ENCODE data around the gene EEF1AKMT3.
A peak's percentile ranks its signal among the peaks of the same experiment; 100 is the strongest.

EEF1AKMT3 gene

DNA sequence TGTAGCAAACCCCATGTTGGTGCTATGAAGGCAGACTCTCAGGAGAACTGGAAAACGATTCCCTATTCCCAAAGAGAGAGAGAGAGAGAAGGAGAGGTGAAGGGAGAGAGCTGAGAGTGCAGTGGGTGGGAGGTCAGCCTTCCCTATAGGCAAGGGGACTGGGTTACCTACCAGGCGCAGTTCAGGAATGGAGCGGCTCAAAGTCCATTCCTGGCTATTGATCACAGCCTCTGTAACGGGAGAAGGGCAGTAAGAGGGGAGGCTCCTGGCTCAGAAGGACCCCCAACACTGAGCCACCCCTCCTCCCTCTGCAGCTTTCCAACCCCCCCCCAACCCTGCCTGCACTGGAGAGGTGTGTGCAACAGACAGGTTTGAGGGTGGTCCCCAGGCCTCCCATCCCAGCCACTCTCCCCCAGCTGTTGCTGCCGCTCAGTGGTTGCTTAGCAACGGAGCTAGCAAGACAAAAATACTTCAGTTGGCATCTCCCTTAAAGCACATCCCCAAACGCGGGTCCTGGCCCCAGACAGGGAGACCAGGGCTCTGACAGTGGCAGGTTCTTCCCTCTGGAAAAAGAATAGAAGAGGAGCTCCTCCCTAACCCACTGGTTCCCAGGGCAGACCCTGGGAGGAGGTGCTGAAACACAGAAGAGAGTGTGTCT is 37.1 kb upstream of the EEF1AKMT3 start:
- DNase-seq (ENCODE audit: low spot score) = no peak

DNA sequence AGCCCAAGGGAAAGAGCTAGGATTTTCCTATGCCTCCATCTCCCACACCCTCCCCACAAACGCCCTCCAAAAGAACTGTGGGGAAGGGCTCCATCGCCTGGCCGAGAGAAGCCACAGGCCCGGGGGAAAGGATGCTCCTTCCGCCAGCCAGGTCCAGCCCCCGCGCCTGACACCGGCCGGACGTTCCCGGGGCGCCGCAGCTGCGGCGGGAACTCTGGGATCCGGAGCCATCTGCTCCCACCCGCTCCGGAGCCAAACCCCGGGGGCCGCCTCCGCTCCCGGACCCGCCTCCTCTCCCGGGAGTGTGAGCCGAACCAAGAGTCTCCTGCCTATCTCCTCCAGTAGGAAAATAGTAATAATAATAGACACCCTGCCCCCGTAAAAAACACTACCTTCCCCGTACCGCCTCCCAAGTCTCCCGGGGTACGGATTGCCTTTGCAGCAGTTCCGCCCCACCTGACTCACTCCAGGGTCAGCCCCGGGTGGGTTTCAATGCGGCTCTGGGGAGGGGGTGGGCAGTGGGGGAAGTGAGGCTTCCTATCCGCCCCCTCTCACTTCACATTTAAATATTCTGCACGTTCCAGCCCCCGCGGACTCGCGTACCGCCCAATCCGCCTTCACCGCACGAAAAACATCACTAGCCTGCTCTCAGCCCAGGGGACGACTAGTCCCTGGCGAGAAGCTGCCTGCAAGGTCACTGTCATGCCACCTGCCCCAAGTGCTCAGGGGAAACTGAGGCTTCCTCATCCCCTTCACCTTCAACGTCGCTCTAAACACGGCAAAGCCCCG is 36.3 kb upstream of the EEF1AKMT3 start:
- peak; percentile 59 for DNase-seq (ENCODE audit: low spot score)

GRCh38 chr12:57736741-57737466 is 35.5 kb upstream of the EEF1AKMT3 start:
- DNase-seq (ENCODE audit: low spot score) = no peak

GRCh38 chr12:57737467-57738460 is 34.6 kb upstream of the EEF1AKMT3 start:
- no peak for DNase-seq (ENCODE audit: low spot score)

DNA sequence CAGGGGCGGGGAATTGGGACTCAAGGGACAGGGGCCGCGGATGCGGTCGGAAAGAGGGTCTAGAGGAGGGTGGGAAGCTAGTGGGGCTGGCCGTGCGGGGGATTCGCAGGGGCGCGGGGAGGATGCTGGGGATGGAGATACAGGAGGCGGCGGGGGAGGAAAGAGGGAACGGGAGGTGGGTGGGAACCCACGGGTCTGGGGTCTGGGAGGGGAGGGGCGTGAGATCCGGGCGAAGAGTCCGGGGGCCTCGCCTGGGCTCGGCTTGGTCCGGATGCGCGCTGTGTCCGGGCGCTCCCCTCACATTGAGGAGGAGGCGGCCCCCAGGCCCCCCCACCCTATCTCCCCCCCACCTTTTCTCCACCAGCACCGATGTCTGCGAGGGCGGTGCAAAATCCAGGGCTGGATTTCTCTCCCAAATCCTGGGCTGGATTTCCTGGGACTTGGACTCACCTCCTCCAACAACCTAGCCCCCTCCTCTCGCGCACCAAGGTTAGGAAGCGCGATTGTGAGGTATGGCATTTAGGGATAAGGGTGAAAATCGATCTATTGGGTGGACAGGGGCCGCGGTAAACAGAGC is 33.7 kb upstream of the EEF1AKMT3 start, which contains the start of gene AGAP2:
AGAP2 (minus strand) TSS at position 82 of the 577 bp plus-strand sequence. CDS start 496 bp downstream, outside the sequence.
- peak; percentile 56 for DNase-seq (ENCODE audit: low spot score)

GRCh38 chr12:57739387-57739786 is 33.0 kb upstream of the EEF1AKMT3 start:
- DNase-seq (ENCODE audit: low spot score) = no peak

- DNase-seq (ENCODE audit: low spot score) = no peak
Measured at GRCh38 chr12:57739914-57740538, 32.4 kb upstream of the EEF1AKMT3 start.

DNA sequence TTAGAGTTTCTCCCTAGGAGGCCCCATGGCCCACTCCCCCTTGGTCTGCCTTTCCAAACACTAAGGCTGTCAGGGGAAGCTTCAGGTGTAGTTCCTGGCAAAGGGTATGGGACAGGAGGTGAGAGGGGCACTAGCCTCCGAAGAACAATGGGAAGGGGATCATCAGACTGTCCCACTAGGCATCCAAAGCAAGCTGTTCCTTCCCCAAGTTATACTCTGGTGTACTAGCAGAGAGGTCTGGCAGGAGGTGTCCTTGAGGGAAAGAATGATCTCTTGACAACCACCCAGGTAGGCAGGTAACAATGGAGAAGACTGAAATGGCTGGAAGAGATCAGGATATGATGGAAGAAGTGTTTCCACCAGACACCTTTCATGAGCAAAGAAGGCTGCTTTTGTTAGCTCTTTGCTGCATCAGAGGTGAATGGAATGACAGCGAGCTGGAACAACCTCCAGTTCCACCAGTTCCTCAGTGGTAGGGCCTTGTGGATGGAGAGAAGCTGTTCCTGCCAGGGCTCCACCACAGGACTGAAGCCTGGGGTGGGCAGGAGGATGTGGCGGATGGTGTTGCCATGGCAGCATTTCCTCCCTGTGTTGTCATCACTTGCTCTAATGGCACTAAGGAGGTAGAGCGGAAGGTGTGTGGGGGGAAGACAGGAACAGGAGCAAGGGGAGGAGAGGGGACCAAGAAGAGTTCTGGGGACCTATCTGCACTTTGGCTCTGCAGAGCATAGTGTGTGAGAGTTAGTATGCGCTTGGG is 31.6 kb upstream of the EEF1AKMT3 start:
- DNase-seq (ENCODE audit: low spot score) = peak; percentile 73

- DNase-seq (ENCODE audit: low spot score) = no peak
Measured at GRCh38 chr12:57741413-57741789, 31.0 kb upstream of the EEF1AKMT3 start.

- DNase-seq (ENCODE audit: low spot score) = no peak
Measured at GRCh38 chr12:57741844-57742738, 30.3 kb upstream of the EEF1AKMT3 start.

DNA sequence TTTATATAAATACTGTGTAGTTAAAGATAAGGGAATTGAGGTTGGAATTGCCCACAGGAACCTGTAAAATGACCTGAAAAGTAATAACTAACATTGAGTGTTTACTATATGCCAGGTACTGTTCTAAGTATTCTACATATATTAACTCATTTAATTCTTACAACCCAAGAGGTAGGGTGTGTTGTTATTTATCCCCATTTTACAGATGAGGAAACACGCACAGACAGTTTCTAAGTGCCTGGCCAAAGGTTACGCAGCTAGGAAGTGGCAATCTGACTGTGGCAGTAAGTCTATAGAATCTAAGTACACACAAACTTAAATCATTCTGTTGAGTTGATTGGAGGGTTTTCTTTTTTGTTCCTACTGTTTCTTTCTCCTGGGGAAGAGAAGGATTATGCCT is 28.6 kb upstream of the EEF1AKMT3 start:
- no peak for DNase-seq (ENCODE audit: low spot score)

GRCh38 chr12:57744194-57744776 is 28.1 kb upstream of the EEF1AKMT3 start:
- no peak for DNase-seq (ENCODE audit: low spot score)

DNA sequence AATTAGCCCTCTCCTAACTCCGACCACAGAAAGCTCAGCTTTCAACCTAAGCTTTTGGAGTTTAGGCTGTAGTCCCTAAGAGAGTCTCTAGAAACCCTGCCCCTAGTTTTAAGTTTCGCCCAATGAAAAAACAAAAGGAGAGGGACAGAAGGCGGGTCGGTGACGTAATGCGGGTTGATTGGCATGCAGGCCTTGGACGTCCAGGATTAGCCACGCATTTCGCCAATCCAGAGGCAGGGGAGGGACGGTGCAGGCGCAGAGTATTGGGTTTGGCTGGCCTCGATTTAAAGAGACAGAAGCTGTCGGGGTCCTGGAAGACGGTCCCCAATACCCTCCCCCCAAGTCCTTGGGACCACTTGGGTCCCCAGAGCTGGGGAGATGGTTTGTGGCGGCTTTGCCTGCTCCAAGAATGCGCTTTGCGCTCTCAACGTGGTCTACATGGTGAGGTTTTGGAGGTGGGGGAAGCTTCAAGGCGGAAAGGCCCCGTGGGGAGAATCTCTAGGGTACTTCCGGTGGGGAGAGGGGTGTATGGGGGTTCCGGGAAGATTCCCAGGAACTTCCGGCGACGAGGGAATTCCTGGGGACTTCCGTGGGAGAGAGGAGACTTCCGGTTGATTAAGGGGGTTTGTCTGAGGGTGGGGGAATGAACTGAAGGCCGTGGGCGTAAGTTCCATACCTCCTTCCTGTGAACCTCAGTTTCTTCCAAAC is 27.5 kb upstream of the EEF1AKMT3 start, which contains the start of gene TSPAN31:
TSPAN31 (plus strand) TSS at position 263 of the 708 bp plus-strand sequence; CDS start at position 379, 116 bp downstream.
- DNase-seq (ENCODE audit: low spot score) = peak; percentile 100

DNA sequence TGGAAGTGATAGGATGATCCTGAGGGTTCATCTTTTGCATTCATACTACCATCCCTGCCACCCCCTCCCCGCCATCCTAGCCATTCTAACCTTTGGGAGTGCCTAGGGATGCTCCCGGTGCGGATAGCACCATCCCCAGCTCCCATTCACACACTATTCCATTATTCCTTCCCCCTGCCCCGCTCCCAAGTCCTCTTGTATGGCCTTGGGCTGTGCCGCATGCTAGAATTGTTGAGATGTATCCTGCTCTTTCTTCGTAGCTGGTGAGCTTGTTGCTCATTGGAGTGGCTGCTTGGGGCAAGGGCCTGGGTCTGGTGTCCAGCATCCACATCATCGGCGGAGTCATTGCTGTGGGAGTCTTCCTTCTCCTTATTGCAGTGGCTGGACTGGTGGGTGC is 26.9 kb upstream of the EEF1AKMT3 start:
- DNase-seq (ENCODE audit: low spot score) = no peak

DNA sequence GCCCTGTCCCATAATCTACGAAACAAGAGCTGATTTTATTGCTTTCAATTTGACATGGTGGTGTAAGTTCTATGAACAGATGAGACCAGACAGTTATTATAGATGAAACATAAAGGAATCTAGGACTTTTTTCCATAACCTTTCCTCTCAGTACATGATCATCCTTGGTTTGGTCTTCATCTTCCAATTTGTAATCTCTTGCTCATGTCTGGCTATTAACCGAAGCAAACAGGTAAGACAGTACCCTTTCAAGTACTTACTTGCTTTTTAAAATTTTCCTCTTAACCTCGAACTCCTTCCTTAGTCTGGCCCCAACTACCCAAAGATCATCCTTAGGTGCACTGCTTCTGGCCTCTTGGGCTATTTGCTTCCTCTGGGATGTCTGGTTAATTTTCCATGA is 26.4 kb upstream of the EEF1AKMT3 start:
- DNase-seq (ENCODE audit: low spot score) = no peak

- DNase-seq (ENCODE audit: low spot score) = no peak
Measured at GRCh38 chr12:57749061-57749460, 23.4 kb upstream of the EEF1AKMT3 start.

DNA sequence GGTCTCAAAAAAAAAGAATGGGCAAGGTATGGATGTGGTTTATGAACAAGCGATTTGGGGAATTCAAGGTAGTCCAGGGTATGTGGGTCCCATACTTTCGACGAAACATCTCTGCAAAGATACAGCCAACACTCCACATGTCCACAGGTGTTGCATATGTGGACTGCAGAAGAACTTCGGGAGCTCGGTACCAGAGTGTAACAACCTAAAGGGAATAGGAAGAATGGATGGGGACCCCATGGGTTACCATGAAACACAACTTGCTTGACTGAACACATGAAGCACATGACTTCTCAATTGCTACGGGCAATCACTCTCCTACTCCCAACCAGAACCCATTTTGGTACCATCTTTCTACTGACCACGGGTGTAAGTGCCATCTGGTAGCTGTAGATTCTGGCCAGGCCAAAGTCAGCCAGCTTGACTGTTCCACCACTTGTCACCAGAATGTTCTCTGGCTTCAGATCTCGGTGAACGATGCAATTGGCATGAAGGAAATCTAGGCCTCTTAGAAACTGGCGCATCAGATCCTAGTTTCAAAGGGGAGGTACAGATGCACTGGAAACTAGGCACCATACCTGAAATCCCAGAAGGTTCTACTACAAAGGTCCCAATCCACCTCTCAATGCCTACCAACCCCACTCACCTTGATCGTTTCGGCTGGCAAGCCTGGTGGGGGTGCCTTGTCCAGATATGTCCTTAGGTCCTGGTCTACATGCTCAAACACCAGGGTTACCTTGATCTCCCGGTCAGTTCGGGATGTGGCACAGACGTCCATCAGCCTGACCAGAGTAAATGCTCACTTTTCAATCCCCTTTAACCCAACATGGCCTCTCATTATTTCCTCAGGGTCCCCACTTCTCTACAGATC is 21.6 kb upstream of the EEF1AKMT3 start:
- DNase-seq (ENCODE audit: low spot score) = no peak
